IPS-18a (cell line): ENCODE data around the gene SPATA33.
A peak's percentile ranks its signal among the peaks of the same experiment; 100 is the strongest.

Source experiments
- H3K27ac ChIP-seq: one replicate; pipeline ENCODE4 v1.5.1; 2013; ENCODE audit warnings: low read length
- H3K27me3 ChIP-seq: one replicate; pipeline ENCODE4 v1.6.1; 2013; ENCODE audit warnings: mild to moderate bottlenecking, low read length; ENCODE audit not compliant: control insufficient read depth, insufficient read depth
- H3K36me3 ChIP-seq: one replicate; pipeline ENCODE4 v1.6.1; 2013; ENCODE audit warnings: low read depth, low read length; ENCODE audit not compliant: control insufficient read depth
- H3K4me1 ChIP-seq: one replicate; pipeline ENCODE4 v1.6.1; 2013; ENCODE audit warnings: low read depth, low read length; ENCODE audit not compliant: control insufficient read depth
- H3K4me3 ChIP-seq: one replicate; pipeline ENCODE4 v1.5.1; 2013; ENCODE audit warnings: low read length
- H3K9ac ChIP-seq: one replicate; pipeline ENCODE4 v1.6.1; 2013; ENCODE audit warnings: mild to moderate bottlenecking, low read length, moderate library complexity
- H3K9me3 ChIP-seq: one replicate; pipeline ENCODE4 v1.6.1; 2013; ENCODE audit warnings: low read depth, low read length; ENCODE audit not compliant: control insufficient read depth

The SPATA33 gene

DNA sequence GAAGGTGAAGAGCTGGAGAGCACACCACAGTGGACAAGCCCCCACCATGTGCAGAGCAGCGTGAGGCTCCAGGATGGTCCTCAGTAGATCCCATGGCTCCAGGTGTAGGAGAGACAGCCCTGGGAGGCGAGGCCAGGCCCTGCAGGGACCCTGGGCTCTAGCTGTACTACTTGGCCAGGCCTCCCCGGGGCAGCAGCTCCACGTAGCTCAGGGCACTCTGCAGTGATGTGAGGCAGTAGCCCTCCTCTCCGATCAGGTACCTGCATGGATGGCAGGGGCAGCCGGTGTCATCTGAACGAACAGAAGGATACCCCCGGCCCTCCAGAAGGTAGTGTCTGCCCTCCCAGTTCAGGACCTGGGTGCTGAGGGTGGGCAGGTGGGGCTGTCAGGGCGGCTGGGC is 50.1 kb downstream of the SPATA33 start:
- no peaks in the 10 kb centered on the region for H3K9me3 ChIP-seq
- peaks cover 9% of the 10 kb centered on the region for H3K27me3 ChIP-seq
- no peak overlapping the region for H3K4me3 ChIP-seq
- H3K9ac ChIP-seq, result no peak overlapping the region
- H3K27ac ChIP-seq, result no peak overlapping the region
- H3K36me3 ChIP-seq, result no peaks in the 10 kb centered on the region
- H3K4me1 ChIP-seq, result peaks cover 3% of the 10 kb centered on the region

DNA sequence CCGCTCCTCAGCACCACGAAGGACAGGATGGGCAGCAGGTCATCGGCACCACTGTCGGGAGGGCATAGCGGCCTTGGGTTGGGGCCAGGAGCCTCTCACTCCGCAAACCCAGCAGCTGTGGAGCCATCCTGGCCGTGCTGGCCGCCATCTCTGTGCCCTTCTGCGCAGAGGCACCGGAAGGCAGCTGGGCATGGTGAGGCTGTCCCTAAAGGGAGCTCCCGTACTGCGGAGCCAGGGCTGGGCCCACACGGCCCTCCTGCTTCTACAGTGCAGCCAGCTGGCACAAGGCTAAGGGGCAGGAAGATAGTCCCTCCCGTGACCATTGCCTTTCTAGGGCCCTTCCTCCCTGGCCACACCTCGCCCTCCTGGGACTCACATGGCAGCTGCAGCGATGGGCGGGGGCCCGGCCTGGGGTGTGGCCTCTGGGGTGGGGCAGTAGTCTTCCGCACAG is 50.9 kb downstream of the SPATA33 start:
- H3K4me3 ChIP-seq, result no peak overlapping the region
- no peaks in the 10 kb centered on the region for H3K36me3 ChIP-seq
- H3K9me3 ChIP-seq, result no peaks in the 10 kb centered on the region
- H3K27me3 ChIP-seq, result peaks cover 2% of the 10 kb centered on the region
- H3K4me1 ChIP-seq, result peaks cover 3% of the 10 kb centered on the region
- H3K27ac ChIP-seq, result no peak overlapping the region
- no peak overlapping the region for H3K9ac ChIP-seq

DNA sequence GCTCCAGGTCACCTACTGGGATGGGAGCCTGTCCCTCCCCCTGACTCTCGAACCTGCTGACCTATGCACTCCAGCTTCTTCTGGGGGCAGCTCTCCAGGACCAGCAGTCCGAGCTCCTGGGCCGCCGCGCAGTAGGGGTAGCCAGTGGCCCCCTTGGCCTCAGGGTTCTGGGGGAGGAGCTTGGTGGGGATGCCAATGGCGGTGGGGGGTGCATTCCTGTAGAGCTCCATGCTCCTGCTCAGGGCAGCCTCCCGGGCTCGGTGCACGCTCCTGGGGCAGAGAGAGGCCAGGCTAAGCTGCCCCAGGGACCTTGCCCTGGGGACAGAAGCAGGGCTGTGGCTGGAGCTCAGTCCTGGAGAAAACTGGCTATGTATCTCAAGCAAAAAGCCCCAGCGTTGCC is 51.5 kb downstream of the SPATA33 start:
- Histone ChIP-seq H3K27me3 (peaks cover under 1% of the 10 kb centered on the region), H3K4me1 (peaks cover 3% of the 10 kb centered on the region), H3K9me3 (no peaks in the 10 kb centered on the region), H3K27ac (no peak overlapping the region), H3K9ac (no peak overlapping the region), H3K36me3 (no peaks in the 10 kb centered on the region), H3K4me3 (no peak overlapping the region)

DNA sequence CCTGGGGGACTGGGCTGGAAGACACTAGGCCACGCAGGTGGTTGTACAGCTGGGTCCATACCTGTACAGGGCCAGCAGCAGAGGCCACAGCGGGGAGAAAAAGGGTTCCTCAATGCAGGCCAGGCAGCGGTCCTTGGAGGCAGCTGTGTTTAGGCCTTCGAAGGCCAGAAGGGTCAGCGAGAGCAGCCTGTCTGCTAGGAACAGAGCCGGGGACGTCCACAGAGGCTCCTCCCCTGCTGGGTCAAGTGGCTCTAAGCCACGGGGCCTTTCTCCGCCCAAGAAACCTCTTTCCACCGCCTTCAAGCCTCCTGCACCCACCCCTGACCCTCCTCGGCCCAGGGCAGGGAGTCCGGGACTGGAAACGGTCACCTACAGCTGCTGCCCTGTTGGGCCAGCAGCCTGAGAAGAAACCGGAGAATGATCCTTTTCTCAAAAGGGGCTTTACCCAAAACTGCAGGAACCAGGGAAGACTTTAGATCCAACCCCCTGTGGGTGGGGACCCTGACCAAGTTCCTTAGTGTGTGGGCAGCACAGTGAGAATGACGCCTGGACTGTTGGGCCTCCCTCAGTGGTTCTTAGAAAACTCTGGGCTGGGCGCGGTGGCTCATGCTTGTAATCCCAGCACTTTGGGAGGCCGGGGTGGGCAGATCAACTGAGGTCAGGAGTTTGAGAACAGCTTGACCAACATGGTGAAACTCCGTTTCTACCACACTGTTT is 52.2 kb downstream of the SPATA33 start:
- H3K27me3 ChIP-seq, result peaks cover 4% of the 10 kb centered on the region
- no peak overlapping the region for H3K9ac ChIP-seq
- H3K27ac ChIP-seq, result no peak overlapping the region
- H3K36me3 ChIP-seq, result no peaks in the 10 kb centered on the region
- peaks cover 3% of the 10 kb centered on the region for H3K4me1 ChIP-seq
- H3K9me3 ChIP-seq, result no peaks in the 10 kb centered on the region
- no peak overlapping the region for H3K4me3 ChIP-seq

DNA sequence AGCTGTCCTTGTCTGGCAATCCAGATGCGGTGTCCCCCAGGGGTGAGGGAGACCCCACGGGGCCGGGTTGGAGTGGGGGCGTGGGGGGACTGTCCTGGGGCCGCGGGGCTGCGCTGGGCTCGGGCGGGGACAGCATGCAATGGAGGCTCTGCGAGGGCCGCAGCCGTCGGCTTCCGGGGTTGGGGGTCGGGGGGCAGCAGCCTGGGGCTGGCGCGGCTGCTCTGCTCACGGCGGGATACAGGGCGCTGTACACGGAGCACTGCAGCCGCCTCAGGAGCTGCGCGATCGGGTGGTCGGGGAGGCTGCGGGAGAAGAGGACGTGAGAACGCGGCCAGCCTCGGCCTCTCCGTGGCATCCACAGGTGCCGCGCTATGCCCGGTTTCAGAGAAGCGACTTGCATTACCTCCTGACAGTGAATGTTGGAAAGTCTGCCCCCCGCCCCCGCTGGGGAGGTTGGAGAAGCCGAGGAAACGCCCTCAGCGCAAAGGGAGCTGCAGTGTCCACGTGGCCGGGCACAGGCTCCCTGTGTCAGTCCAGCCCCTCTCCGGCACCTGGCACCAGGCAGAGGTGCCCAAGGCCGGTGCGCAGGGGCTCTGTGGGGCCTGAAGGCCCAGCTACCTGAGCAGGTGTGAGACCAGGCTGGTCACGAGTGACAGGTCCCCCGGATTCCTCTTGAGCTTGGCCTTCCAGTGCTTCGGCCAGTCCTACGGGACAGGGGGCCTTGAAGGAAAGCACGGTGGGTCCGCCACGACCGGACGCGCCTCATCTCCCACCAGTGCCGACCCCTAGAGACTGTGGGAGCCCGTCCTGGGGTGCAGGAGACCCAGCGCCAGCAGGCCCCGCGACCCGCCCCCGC is 53.3 kb downstream of the SPATA33 start:
- Histone ChIP-seq H3K4me1 (peaks cover 3% of the 10 kb centered on the region), H3K4me3 (no peak overlapping the region), H3K27ac (no peak overlapping the region), H3K9ac (no peak overlapping the region), H3K27me3 (peaks cover 4% of the 10 kb centered on the region), H3K36me3 (no peaks in the 10 kb centered on the region), H3K9me3 (no peaks in the 10 kb centered on the region)

DNA sequence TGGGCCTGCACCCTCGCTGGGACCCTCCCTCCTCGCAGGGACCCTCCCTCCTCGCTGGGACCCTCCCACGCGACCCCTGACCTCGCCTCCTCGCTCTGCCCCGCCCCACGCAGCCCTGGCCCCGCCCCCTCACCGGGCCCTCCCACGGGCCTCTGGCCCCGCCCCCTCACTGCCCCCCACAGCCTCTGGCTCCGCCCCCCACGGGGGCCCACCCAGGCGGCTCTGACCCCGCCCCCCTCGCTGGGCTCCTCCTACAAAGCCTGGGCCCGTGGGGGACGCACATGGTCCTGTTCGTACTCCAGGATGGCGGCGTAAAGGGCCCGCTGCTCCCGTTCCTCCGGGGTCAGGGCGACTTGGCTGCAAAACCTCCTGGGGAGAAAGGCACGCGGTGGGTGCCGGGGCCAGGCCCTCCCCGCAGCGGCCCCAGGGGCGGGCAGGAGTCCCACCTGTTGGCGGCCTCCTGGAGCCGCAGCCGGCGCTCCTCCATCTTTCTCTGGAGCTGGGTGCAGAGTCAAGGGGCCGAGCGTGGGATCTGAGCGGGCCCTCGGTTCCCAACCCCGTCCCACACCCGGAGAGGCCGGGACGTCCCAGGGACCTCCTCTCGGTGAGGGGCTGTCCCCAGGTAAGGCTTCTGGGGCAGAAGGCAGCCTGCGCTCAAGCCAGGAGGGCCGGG is 54.1 kb downstream of the SPATA33 start:
- Histone ChIP-seq H3K27ac (no peak overlapping the region), H3K9me3 (no peaks in the 10 kb centered on the region), H3K9ac (peak overlapping the region; percentile 79), H3K36me3 (no peaks in the 10 kb centered on the region), H3K4me3 (peak overlapping the region; percentile 64), H3K4me1 (no peaks in the 10 kb centered on the region), H3K27me3 (peaks cover 4% of the 10 kb centered on the region)

DNA sequence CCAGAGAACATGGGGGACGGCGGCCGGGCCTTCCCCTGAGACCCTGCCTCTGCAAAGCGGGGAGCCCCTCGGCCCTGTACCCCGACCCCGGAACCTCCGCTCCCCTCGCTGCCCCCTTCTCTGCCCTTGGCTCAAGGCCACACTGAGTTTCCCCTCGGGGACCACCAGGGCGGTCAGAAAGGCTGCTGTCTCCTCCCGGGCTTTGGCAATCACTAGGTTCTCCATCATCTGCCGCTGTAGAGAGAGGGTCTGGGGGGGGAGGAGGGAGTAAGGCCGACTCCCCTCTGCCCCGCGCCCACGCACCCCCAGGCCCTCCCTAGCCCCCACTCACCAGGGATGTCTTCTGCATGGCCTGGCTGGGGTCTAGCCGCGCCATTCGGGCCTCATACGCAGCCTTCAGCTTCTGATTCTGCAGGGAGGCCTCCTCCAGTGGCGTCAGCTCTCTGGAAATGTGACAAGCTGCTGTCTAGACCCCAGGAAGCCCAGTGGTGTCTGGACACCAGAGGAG is 54.7 kb downstream of the SPATA33 start:
- Histone ChIP-seq H3K27me3 (peaks cover 4% of the 10 kb centered on the region), H3K9me3 (no peaks in the 10 kb centered on the region), H3K36me3 (no peaks in the 10 kb centered on the region), H3K9ac (peak overlapping the region; percentile 79), H3K4me1 (no peaks in the 10 kb centered on the region), H3K27ac (no peak overlapping the region), H3K4me3 (peak overlapping the region; percentile 64)

DNA sequence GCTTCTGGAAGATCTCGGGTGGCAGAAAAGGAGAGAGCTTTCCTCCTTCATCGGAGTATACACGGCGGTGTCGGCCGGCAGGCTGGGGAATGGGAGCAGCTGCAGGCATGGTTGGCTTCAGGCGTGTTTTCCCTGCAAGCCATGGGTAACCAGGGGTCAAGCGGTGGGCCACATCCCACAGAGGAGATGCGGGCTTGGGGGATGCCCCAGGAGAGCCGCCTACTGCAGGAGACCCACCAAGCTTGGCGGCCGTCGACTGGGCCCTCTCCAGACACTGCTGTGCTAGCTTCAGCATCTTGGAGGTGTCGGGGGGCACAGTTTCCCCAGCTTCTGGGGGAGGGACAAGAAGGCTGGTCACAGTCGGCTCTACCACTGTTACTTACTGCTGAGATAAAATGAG is 58.9 kb downstream of the SPATA33 start:
- H3K4me3 ChIP-seq, result no peak overlapping the region
- no peaks in the 10 kb centered on the region for H3K4me1 ChIP-seq
- no peak overlapping the region for H3K27ac ChIP-seq
- no peaks in the 10 kb centered on the region for H3K9me3 ChIP-seq
- H3K9ac ChIP-seq, result no peak overlapping the region
- peaks cover 29% of the 10 kb centered on the region for H3K27me3 ChIP-seq
- no peaks in the 10 kb centered on the region for H3K36me3 ChIP-seq

DNA sequence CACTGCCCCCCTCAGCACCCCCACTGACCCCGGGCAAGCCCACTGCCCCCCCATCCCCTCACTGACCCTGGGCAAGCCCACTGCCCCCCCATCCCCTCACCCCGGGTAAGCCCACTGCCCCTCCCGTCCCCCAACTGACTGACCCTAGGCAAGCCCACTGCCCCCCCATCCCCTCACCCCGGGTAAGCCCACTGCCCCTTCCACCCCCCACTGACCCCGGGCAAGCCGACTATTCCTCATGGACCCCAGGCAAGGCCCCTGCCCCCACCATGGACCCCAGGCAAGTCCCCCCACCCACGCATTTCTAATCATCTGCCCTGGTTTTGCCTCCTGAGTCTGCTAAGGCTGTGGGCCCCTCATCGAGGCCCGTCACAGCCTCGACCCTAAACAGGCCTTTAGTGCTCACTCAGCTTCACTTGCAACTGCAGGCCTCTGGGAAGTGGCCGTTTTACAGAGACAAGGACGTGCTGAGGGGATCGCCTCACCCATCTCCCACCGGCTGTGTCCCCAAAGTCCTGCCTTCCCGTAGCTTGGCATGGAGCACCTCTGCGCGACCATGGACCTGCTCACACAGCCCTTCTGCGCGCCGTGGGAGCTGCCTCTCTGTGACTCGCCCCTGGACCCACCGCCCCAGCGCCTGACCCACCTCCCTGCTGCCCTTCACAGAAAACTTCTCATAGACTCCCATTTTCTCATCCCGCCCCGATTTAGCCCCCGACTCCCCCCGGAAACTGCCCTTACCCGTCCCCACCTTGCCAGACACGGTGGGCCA is 59.5 kb downstream of the SPATA33 start:
- H3K27ac ChIP-seq, result no peak overlapping the region
- no peak overlapping the region for H3K9ac ChIP-seq
- H3K27me3 ChIP-seq, result peaks cover 32% of the 10 kb centered on the region
- no peaks in the 10 kb centered on the region for H3K9me3 ChIP-seq
- no peak overlapping the region for H3K4me3 ChIP-seq
- no peaks in the 10 kb centered on the region for H3K36me3 ChIP-seq
- H3K4me1 ChIP-seq, result no peaks in the 10 kb centered on the region

DNA sequence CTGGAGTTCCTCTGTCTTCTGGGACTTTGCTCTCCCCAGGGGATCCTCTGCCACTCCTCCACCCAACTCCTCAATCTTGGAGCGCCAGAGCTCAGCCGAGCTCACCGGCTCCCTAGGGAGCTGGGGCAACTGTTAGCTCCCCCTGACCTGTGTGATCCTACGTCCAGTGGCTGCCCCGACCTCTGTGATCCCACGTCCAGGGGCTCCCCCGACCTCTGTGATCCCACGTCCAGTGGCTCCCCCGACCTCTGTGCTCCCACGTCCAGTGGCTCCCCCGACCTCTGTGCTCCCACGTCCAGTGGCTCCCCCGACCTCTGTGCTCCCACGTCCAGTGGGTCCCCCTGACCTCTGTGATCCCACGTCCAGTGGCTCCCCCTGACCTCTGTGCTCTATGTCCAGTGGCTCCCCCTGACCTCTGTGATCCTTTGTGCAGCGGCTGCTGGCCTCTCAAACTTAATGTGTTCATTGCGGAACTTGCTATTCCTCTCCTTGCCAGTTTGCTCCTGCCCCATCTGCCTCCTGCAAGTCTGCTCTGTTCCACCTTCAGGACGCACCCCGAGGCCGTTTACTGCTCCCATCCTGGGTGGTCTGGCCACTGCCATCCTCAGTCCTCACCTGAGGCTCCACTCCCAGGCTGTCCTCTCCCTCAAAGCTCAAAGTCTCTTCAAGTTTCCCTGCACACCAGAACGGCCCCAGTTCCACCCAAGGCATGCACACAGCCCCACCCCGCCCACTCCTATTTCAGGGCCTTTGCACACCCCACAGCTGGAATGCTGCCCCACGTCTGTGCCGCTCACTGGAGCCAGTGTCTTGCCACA is 60.3 kb downstream of the SPATA33 start:
- Histone ChIP-seq H3K9ac (no peak overlapping the region), H3K36me3 (no peaks in the 10 kb centered on the region), H3K9me3 (no peaks in the 10 kb centered on the region), H3K4me1 (no peaks in the 10 kb centered on the region), H3K27me3 (peaks cover 40% of the 10 kb centered on the region), H3K27ac (no peak overlapping the region), H3K4me3 (no peak overlapping the region)
